Left ventricle myocardium superior (tissue), 1 donor: ENCODE results near the gene NTSR1. TPM values are rescaled to one million over a fixed set of nuclear protein-coding genes. Genes with fewer than 3 reads are reported as not detected.

Experiments used
- total RNA-seq: library from RNA; stranded (reverse); fragmentation: NEBNext Ultra II Directional; extraction: Animal tissue kit (Norgen Biotek cat#: 25700); gene quantifications from one replicate; pipeline ENCODE4 v1.2.1, GENCODE V29; 2021
- donor health status: DM: no; HTN: yes; CAD: no; lungs with severe emphysema.

The NTSR1 gene
- total RNA-seq, 1 donor from 2014 or later = not detected

Other genes with a start within 250 kb of the NTSR1 start
- gene GATA5, start 232.8 kb upstream of the NTSR1 start, total RNA-seq = 18.1 TPM
- 9.4 TPM for gene SLCO4A1, start 66.3 kb upstream of the NTSR1 start, total RNA-seq
- 11.1 TPM for gene MRGBP, start 87.6 kb downstream of the NTSR1 start, total RNA-seq
- 21.0 TPM for gene OGFR, start 96.0 kb downstream of the NTSR1 start, total RNA-seq
- 2.9 TPM for gene COL9A3, start 108.2 kb downstream of the NTSR1 start, total RNA-seq
- gene TCFL5, start 153.0 kb downstream of the NTSR1 start, total RNA-seq = 6.1 TPM
- 38.3 TPM for gene DIDO1, start 217.7 kb downstream of the NTSR1 start, total RNA-seq
- gene GID8, start 229.3 kb downstream of the NTSR1 start, total RNA-seq = 16.1 TPM
- 1.5 TPM for gene SLC17A9, start 243.9 kb downstream of the NTSR1 start, total RNA-seq